IMR-90 (cell line): Measurements from ENCODE around the gene CACNA2D3. TPM values are rescaled to one million over a fixed set of nuclear protein-coding genes. Genes with fewer than 3 reads are reported as not detected.

ENCODE experiments used
- ATAC-seq: fragments of 200-7000 bp; cut with Tn5 transposase; 2 replicates; pipeline ENCODE4 v1.9.1; 2020; ENCODE audit warnings: low read depth, mild to moderate bottlenecking, moderate library complexity
- BruUV-seq: library from RNA; stranded (reverse); fragments of 400-500 nt; replicated peaks from 2 replicates; lab custom pipeline; 2021; lab: Mats Ljungman, UMichigan
- CTCF ChIA-PET: fragments of 300-600 bp; formaldehyde crosslinking; extraction: SDS; loops from one replicate; lab custom pipeline; 2021; ENCODE audit warnings: antibody characterized with exemption; lab: Yijun Ruan, JAX
- POLR2A ChIA-PET: fragments of 300-600 bp; sonication (Branson Sonifier 250); formaldehyde crosslinking; loops from one replicate; lab custom pipeline; 2022; ENCODE audit warnings: antibody characterized with exemption; ENCODE audit not compliant: unreplicated experiment; lab: Charles Lee
- DNase-seq: peaks from one replicate; pipeline ENCODE4 v3.0.0; 2013
- H2AFZ ChIP-seq: replicated peaks from 2 replicates; pipeline ENCODE3; 2013; ENCODE audit warnings: low read length, mild to moderate bottlenecking; ENCODE audit not compliant: poor library complexity
- H2AK5ac ChIP-seq: 2 replicates; pipeline ENCODE4 v1.6.1; 2013; ENCODE audit warnings: low read depth, low read length, inconsistent platforms
- H2AK9ac ChIP-seq: replicated peaks from 2 replicates; pipeline ENCODE3; 2013; ENCODE audit warnings: mild to moderate bottlenecking, low read depth, low read length, moderate library complexity; ENCODE audit not compliant: poor library complexity
- H2BK120ac ChIP-seq: 2 replicates; pipeline ENCODE4 v1.6.1; 2013; ENCODE audit warnings: low read depth, low read length, inconsistent platforms
- H2BK15ac ChIP-seq: 3 replicates; pipeline ENCODE4 v1.6.1; 2013; ENCODE audit warnings: low read depth, low read length, inconsistent platforms
- H2BK20ac ChIP-seq: 2 replicates; pipeline ENCODE4 v1.6.1; 2013; ENCODE audit warnings: low read depth, mild to moderate bottlenecking, inconsistent platforms, low read length, moderate library complexity
- H2BK5ac ChIP-seq: 2 replicates; pipeline ENCODE4 v1.6.1; 2013; ENCODE audit warnings: mild to moderate bottlenecking, low read depth, low read length, inconsistent platforms; ENCODE audit not compliant: poor library complexity, severe bottlenecking
- H3K14ac ChIP-seq: replicated peaks from 2 replicates; pipeline ENCODE4 v1.6.1; 2013; ENCODE audit warnings: low read depth, low read length, inconsistent platforms
- H3K18ac ChIP-seq: 2 replicates; pipeline ENCODE4 v1.6.1; 2013; ENCODE audit warnings: low read depth, low read length, control low read depth
- H3K23ac ChIP-seq: 2 replicates; pipeline ENCODE4 v1.6.1; 2013; ENCODE audit warnings: low read depth, low read length, inconsistent platforms
- H3K27ac ChIP-seq: 2 replicates; pipeline ENCODE4 v1.5.1; 2013; ENCODE audit warnings: mild to moderate bottlenecking, control low read depth, low read length; ENCODE audit not compliant: insufficient read depth
- H3K27me3 ChIP-seq: 2 replicates; pipeline ENCODE4 v1.6.1; 2013; ENCODE audit warnings: low read length; ENCODE audit not compliant: control insufficient read depth, insufficient read depth
- H3K36me3 ChIP-seq: 2 replicates; pipeline ENCODE4 v1.6.1; 2013; ENCODE audit warnings: low read length, mixed read lengths; ENCODE audit not compliant: control insufficient read depth, insufficient read depth
- H3K4ac ChIP-seq: 2 replicates; pipeline ENCODE4 v1.6.1; 2013; ENCODE audit warnings: low read depth, low read length, inconsistent platforms
- H3K4me1 ChIP-seq: 2 replicates; pipeline ENCODE4 v1.6.1; 2013; ENCODE audit warnings: low read length, mixed read lengths; ENCODE audit not compliant: control insufficient read depth, insufficient read depth
- H3K4me2 ChIP-seq: 2 replicates; pipeline ENCODE4 v1.6.1; 2013; ENCODE audit warnings: low read depth, mild to moderate bottlenecking, control low read depth, low read length, moderate library complexity
- H3K4me3 ChIP-seq: 2 replicates; pipeline ENCODE4 v1.5.1; 2013; ENCODE audit warnings: low read depth, mild to moderate bottlenecking, control low read depth, low read length, moderate library complexity; ENCODE audit not compliant: insufficient read depth
- H3K56ac ChIP-seq: 2 replicates; pipeline ENCODE4 v1.6.1; 2013; ENCODE audit warnings: low read length, inconsistent platforms; ENCODE audit not compliant: insufficient read depth; ENCODE audit errors: extremely low read depth
- H3K79me1 ChIP-seq, 2 experiments: 2 replicates each; pipeline ENCODE4 v1.6.1; 2013; ENCODE audit warnings: low read length in 2 of 2, inconsistent platforms in 1 of 2, low read depth in 1 of 2
- H3K9ac ChIP-seq: 2 replicates; pipeline ENCODE4 v1.6.1; 2013; ENCODE audit warnings: low read depth, low read length, control low read depth
- H3K9me1 ChIP-seq: 2 replicates; pipeline ENCODE4 v1.6.1; 2013; ENCODE audit warnings: low read length, inconsistent platforms; ENCODE audit not compliant: insufficient read depth
- H3K9me3 ChIP-seq: 2 replicates; pipeline ENCODE4 v1.6.1; 2013; ENCODE audit warnings: low read length; ENCODE audit not compliant: control insufficient read depth, insufficient read depth
- H4K20me1 ChIP-seq: 2 replicates; pipeline ENCODE4 v1.6.1; 2013; ENCODE audit warnings: low read length, inconsistent platforms; ENCODE audit not compliant: insufficient read depth
- H4K5ac ChIP-seq: 2 replicates; pipeline ENCODE4 v1.6.1; 2013; ENCODE audit warnings: mild to moderate bottlenecking, low read depth, low read length, control low read depth
- H4K8ac ChIP-seq, 2 experiments: 2 replicates each; pipeline ENCODE4 v1.6.1; 2013; ENCODE audit warnings: low read depth in 2 of 2, low read length in 2 of 2, control low read depth in 1 of 2, inconsistent platforms in 1 of 2
- H4K91ac ChIP-seq: 2 replicates; pipeline ENCODE4 v1.6.1; 2013; ENCODE audit warnings: low read depth, low read length, inconsistent platforms; ENCODE audit not compliant: insufficient read depth
- CEBPB ChIP-seq: IDR thresholded peaks from 2 replicates; pipeline ENCODE4 v1.6.1; 2012; ENCODE audit warnings: low read depth, low read length, improper control_type of control experiment
- CHD1 ChIP-seq: IDR thresholded peaks from 2 replicates; pipeline ENCODE4 v1.6.1; 2012; ENCODE audit warnings: low read depth, low read length, improper control_type of control experiment
- CTCF ChIP-seq: conservative IDR thresholded peaks from 2 replicates; pipeline ENCODE4 v1.5.1; 2012; ENCODE audit warnings: mild to moderate bottlenecking, low read depth, low read length, improper control_type of control experiment
- ELK1 ChIP-seq: fragments of 150-350 bp; IDR thresholded peaks from 2 replicates; pipeline ENCODE4 v1.6.1; 2016; ENCODE audit warnings: low read depth, mild to moderate bottlenecking, low read length, moderate library complexity, borderline replicate concordance
- FOS ChIP-seq: fragments of 150-350 bp; IDR thresholded peaks from 2 replicates; pipeline ENCODE4 v1.6.1; 2016; ENCODE audit warnings: low read depth, low read length
- MAZ ChIP-seq: IDR thresholded peaks from 2 replicates; pipeline ENCODE4 v1.6.1; 2012; ENCODE audit warnings: low read depth, mild to moderate bottlenecking, low read length, improper control_type of control experiment, moderate library complexity, borderline replicate concordance
- RCOR1 ChIP-seq: IDR thresholded peaks from 2 replicates; pipeline ENCODE4 v1.6.1; 2012; ENCODE audit warnings: mild to moderate bottlenecking, low read length, improper control_type of control experiment; ENCODE audit not compliant: insufficient replicate concordance
- SMC3 ChIP-seq: fragments of 150-350 bp; IDR thresholded peaks from 2 replicates; pipeline ENCODE4 v1.6.1; 2016; ENCODE audit warnings: low read depth, mild to moderate bottlenecking, antibody characterized with exemption, low read length, moderate library complexity
- WGBS, 2 experiments: methylation state at CpG; one replicate each; pipeline versions ENCODE4 v1.1.5 to v1.1.7; 2013; ENCODE audit warnings: missing lambda C conversion rate in 2 of 2; ENCODE audit not compliant: insufficient read length in 1 of 2; ENCODE audit errors: extremely low coverage in 2 of 2; 5-methylcytosine and 5-hydroxymethylcytosine counted together
- dilution Hi-C: fragments of 300-500 bp; cut with HindIII; formaldehyde crosslinking; loops from one replicate; pipeline ENCODE4 v1.14.3; 2018; ENCODE audit warnings: low sequenced_read_pairs; ENCODE audit not compliant: unreplicated experiment
- in situ Hi-C: fragments of 300-500 bp; cut with MboI; formaldehyde crosslinking; loops from 3 replicates; pipeline ENCODE4 v1.14.3; 2019; ENCODE audit warnings: low sequenced_read_pairs, inconsistent platforms, mixed read lengths
- intact Hi-C: fragments of 100-400 bp; cut with micrococcal nuclease; formaldehyde crosslinking; loops from 2 replicates; pipeline ENCODE4 v1.10.0; 2022
- polyA plus RNA-seq, 3 experiments: library from polyadenylated mRNA; depleted of rRNA; stranded (reverse); fragments of >200 nt; gene quantifications; 2 replicates each; pipeline ENCODE4 v1.2.3, GENCODE V29; 2012; ENCODE audit warnings: low replicate concordance in 1 of 3
- total RNA-seq: library from RNA; depleted of rRNA; stranded (reverse); fragments of >200 nt; gene quantifications from 2 replicates; pipeline ENCODE4 v1.2.3, GENCODE V29; 2012

CACNA2D3 gene
- total and polyA plus RNA-seq, 2 of the 4 experiments (the other 2 are of a cell fraction), result 0.36 to 0.41 TPM

- DNase-seq (no peak), ATAC-seq (no peak)
- no CpG with 5 or more reads among the region's 4 CpGs for WGBS, 2 experiments
- Histone ChIP-seq H4K5ac (no peak overlapping the region), H3K23ac (no peak overlapping the region), H3K4me1 (no peaks in the 10 kb centered on the region), H3K9ac (no peak overlapping the region), H3K14ac (no peak overlapping the region), H3K9me1 (no peaks in the 10 kb centered on the region), H4K8ac (no peak overlapping the region), H3K4me3 (no peak overlapping the region), H3K36me3 (no peaks in the 10 kb centered on the region), H4K91ac (no peak overlapping the region), H2AFZ (no peak overlapping the region), H3K27me3 (no peaks in the 10 kb centered on the region), H3K9me3 (peaks cover 10% of the 10 kb centered on the region), H3K4me2 (no peak overlapping the region), H2BK120ac (no peak overlapping the region), H2BK20ac (no peak overlapping the region), H2BK5ac (no peak overlapping the region), H2AK9ac (no peak overlapping the region), H4K20me1 (no peaks in the 10 kb centered on the region), H2BK15ac (no peak overlapping the region), H3K4ac (no peak overlapping the region), H3K27ac (no peak overlapping the region), H3K18ac (no peak overlapping the region), H2AK5ac (no peak overlapping the region), H3K79me1 (no peaks in the 10 kb centered on the region), H3K56ac (no peak overlapping the region)
- intact Hi-C loops, result no loop called here
- dilution Hi-C loops, result no loop called here
- TF ChIP-seq FOS (no peak), ELK1 (no peak), CHD1 (no peak), MAZ (no peak), SMC3 (no peak), CTCF (no peak), CEBPB (no peak), RCOR1 (no peak)
- ChIA-PET CTCF (no interaction called here), POLR2A (no interaction called here)
- BruUV-seq, result no TSS peak
- in situ Hi-C loops, result no loop called here
Observed at GRCh38 chr3:54240309-54240708, 118.0 kb downstream of the CACNA2D3 start.
